Measurements from ENCODE around the gene KCNE3. TPM values are rescaled to one million over a fixed set of nuclear protein-coding genes. Genes with fewer than 3 reads are reported as not detected.

The KCNE3 gene
- total RNA-seq, 1 experiment from 2014 or later, result not detected

GRCh38 chr11:74464746-74465145 lies 2.6 kb downstream of the KCNE3 start:
- Histone ChIP-seq H3K4me1 (replicated peaks) (no peaks in the 10 kb centered on the region), H3K27me3 (replicated peaks) (no peaks in the 10 kb centered on the region), H3K4me3 (no peak overlapping the region), H3K36me3 (no peaks in the 10 kb centered on the region), H3K27ac (no peak overlapping the region), H3K9me3 (replicated peaks) (no peaks in the 10 kb centered on the region)
- no peak for DNase-seq (ENCODE audit: low read depth in 1 of 2, low spot score in 2 of 2)

- no peak overlapping the region for H3K27ac ChIP-seq
- no peak overlapping the region for H3K4me3 ChIP-seq
- no peaks in the 10 kb centered on the region for H3K36me3 ChIP-seq
- DNase-seq (ENCODE audit: low read depth in 1 of 2, low spot score in 2 of 2), result no peak
- H3K4me1 ChIP-seq (replicated peaks), result no peaks in the 10 kb centered on the region
- H3K27me3 ChIP-seq (replicated peaks), result no peaks in the 10 kb centered on the region
- no peaks in the 10 kb centered on the region for H3K9me3 ChIP-seq (replicated peaks)
These were observed 4.1 kb downstream of the KCNE3 start for GRCh38 chr11:74463216-74463615.

GRCh38 chr11:74462631-74463030 lies 4.7 kb downstream of the KCNE3 start:
- no peak for DNase-seq (ENCODE audit: low read depth in 1 of 2, low spot score in 2 of 2)
- Histone ChIP-seq H3K4me3 (no peak overlapping the region), H3K36me3 (no peaks in the 10 kb centered on the region), H3K27ac (no peak overlapping the region), H3K27me3 (replicated peaks) (no peaks in the 10 kb centered on the region), H3K4me1 (replicated peaks) (no peaks in the 10 kb centered on the region), H3K9me3 (replicated peaks) (no peaks in the 10 kb centered on the region)

- Histone ChIP-seq H3K4me3 (no peak overlapping the region), H3K4me1 (replicated peaks) (no peaks in the 10 kb centered on the region), H3K27ac (no peak overlapping the region), H3K27me3 (replicated peaks) (no peaks in the 10 kb centered on the region), H3K36me3 (no peaks in the 10 kb centered on the region), H3K9me3 (replicated peaks) (no peaks in the 10 kb centered on the region)
- no peak for DNase-seq (ENCODE audit: low read depth in 1 of 2, low spot score in 2 of 2)
These were observed 5.3 kb downstream of the KCNE3 start for GRCh38 chr11:74462009-74462408.

- H3K27me3 ChIP-seq (replicated peaks), result no peaks in the 10 kb centered on the region
- H3K4me1 ChIP-seq (replicated peaks), result no peaks in the 10 kb centered on the region
- H3K27ac ChIP-seq, result no peak overlapping the region
- no peak for DNase-seq (ENCODE audit: low read depth in 1 of 2, low spot score in 2 of 2)
- H3K4me3 ChIP-seq, result no peak overlapping the region
- H3K9me3 ChIP-seq (replicated peaks), result no peaks in the 10 kb centered on the region
- no peaks in the 10 kb centered on the region for H3K36me3 ChIP-seq
These were observed 6.7 kb downstream of the KCNE3 start for GRCh38 chr11:74460481-74461154.

- H3K9me3 ChIP-seq (replicated peaks), result no peaks in the 10 kb centered on the region
- no peak overlapping the region for H3K4me3 ChIP-seq
- H3K36me3 ChIP-seq, result no peaks in the 10 kb centered on the region
- no peaks in the 10 kb centered on the region for H3K4me1 ChIP-seq (replicated peaks)
- no peak overlapping the region for H3K27ac ChIP-seq
- no peaks in the 10 kb centered on the region for H3K27me3 ChIP-seq (replicated peaks)
- DNase-seq (ENCODE audit: low read depth in 1 of 2, low spot score in 2 of 2), result no peak
These were observed 7.3 kb downstream of the KCNE3 start for GRCh38 chr11:74460065-74460464.

- no peaks in the 10 kb centered on the region for H3K9me3 ChIP-seq (replicated peaks)
- H3K4me3 ChIP-seq, result no peak overlapping the region
- H3K27ac ChIP-seq, result no peak overlapping the region
- H3K36me3 ChIP-seq, result no peaks in the 10 kb centered on the region
- no peaks in the 10 kb centered on the region for H3K27me3 ChIP-seq (replicated peaks)
- no peak for DNase-seq (ENCODE audit: low read depth in 1 of 2, low spot score in 2 of 2)
- no peaks in the 10 kb centered on the region for H3K4me1 ChIP-seq (replicated peaks)
These were observed 7.8 kb downstream of the KCNE3 start for GRCh38 chr11:74459584-74459983.

- DNase-seq (ENCODE audit: low read depth in 1 of 2, low spot score in 2 of 2), result no peak
- no peaks in the 10 kb centered on the region for H3K36me3 ChIP-seq
- no peaks in the 10 kb centered on the region for H3K27me3 ChIP-seq (replicated peaks)
- H3K27ac ChIP-seq, result no peak overlapping the region
- H3K4me1 ChIP-seq (replicated peaks), result no peaks in the 10 kb centered on the region
- H3K4me3 ChIP-seq, result no peak overlapping the region
- H3K9me3 ChIP-seq (replicated peaks), result no peaks in the 10 kb centered on the region
These were observed 10.0 kb downstream of the KCNE3 start for GRCh38 chr11:74457356-74457755.

GRCh38 chr11:74453373-74453975 lies 13.9 kb downstream of the KCNE3 start:
- Histone ChIP-seq H3K27ac (no peak overlapping the region), H3K4me3 (no peak overlapping the region), H3K36me3 (no peaks in the 10 kb centered on the region), H3K27me3 (replicated peaks) (no peaks in the 10 kb centered on the region), H3K9me3 (replicated peaks) (no peaks in the 10 kb centered on the region), H3K4me1 (replicated peaks) (no peaks in the 10 kb centered on the region)
- peak; percentile 7 to 39 for DNase-seq (ENCODE audit: low read depth in 1 of 2, low spot score in 2 of 2)

- no peak for DNase-seq (ENCODE audit: low read depth in 1 of 2, low spot score in 2 of 2)
- Histone ChIP-seq H3K27me3 (replicated peaks) (no peaks in the 10 kb centered on the region), H3K27ac (no peak overlapping the region), H3K4me3 (no peak overlapping the region), H3K4me1 (replicated peaks) (no peaks in the 10 kb centered on the region), H3K9me3 (replicated peaks) (no peaks in the 10 kb centered on the region), H3K36me3 (no peaks in the 10 kb centered on the region)
These were observed 15.0 kb downstream of the KCNE3 start for GRCh38 chr11:74452366-74452765.

- H3K36me3 ChIP-seq, result no peaks in the 10 kb centered on the region
- no peak for DNase-seq (ENCODE audit: low read depth in 1 of 2, low spot score in 2 of 2)
- no peaks in the 10 kb centered on the region for H3K9me3 ChIP-seq (replicated peaks)
- no peaks in the 10 kb centered on the region for H3K27me3 ChIP-seq (replicated peaks)
- H3K4me1 ChIP-seq (replicated peaks), result no peaks in the 10 kb centered on the region
- H3K4me3 ChIP-seq, result no peak overlapping the region
- no peak overlapping the region for H3K27ac ChIP-seq
These were observed 17.0 kb downstream of the KCNE3 start for GRCh38 chr11:74450318-74450717.

GRCh38 chr11:74449369-74449931 lies 17.9 kb downstream of the KCNE3 start:
- Histone ChIP-seq H3K27me3 (replicated peaks) (no peaks in the 10 kb centered on the region), H3K27ac (no peak overlapping the region), H3K4me3 (no peak overlapping the region), H3K36me3 (no peaks in the 10 kb centered on the region), H3K4me1 (replicated peaks) (no peaks in the 10 kb centered on the region), H3K9me3 (replicated peaks) (no peaks in the 10 kb centered on the region)
- peak; percentile 31 to 49 for DNase-seq (ENCODE audit: low read depth in 1 of 2, low spot score in 2 of 2)

- no peaks in the 10 kb centered on the region for H3K27me3 ChIP-seq (replicated peaks)
- H3K36me3 ChIP-seq, result no peaks in the 10 kb centered on the region
- H3K4me1 ChIP-seq (replicated peaks), result no peaks in the 10 kb centered on the region
- no peak overlapping the region for H3K4me3 ChIP-seq
- DNase-seq (ENCODE audit: low read depth in 1 of 2, low spot score in 2 of 2), result no peak
- H3K27ac ChIP-seq, result no peak overlapping the region
- H3K9me3 ChIP-seq (replicated peaks), result no peaks in the 10 kb centered on the region
These were observed 19.6 kb downstream of the KCNE3 start for GRCh38 chr11:74447720-74448119.

GRCh38 chr11:74446532-74446938 lies 20.8 kb downstream of the KCNE3 start:
- Histone ChIP-seq H3K27ac (no peak overlapping the region), H3K27me3 (replicated peaks) (no peaks in the 10 kb centered on the region), H3K36me3 (no peaks in the 10 kb centered on the region), H3K4me1 (replicated peaks) (no peaks in the 10 kb centered on the region), H3K4me3 (no peak overlapping the region), H3K9me3 (replicated peaks) (no peaks in the 10 kb centered on the region)
- no peak for DNase-seq (ENCODE audit: low read depth in 1 of 2, low spot score in 2 of 2)
